HEK293 (cell line): ENCODE data around the gene TAAR9.

ENCODE experiments used
- GFI1B ChIP-seq: fragments of 450-650 bp; formaldehyde crosslinking; IDR thresholded peaks from 2 replicates; pipeline ENCODE4 v1.5.1; 2016; ENCODE audit warnings: missing biosample characterization, missing genetic modification characterization
- HOXD13 ChIP-seq: sonication (generic); formaldehyde crosslinking; IDR thresholded peaks from 2 replicates; pipeline ENCODE4 v1.8.0; 2022; ENCODE audit warnings: missing genetic modification reagents, borderline replicate concordance
- KLF8 ChIP-seq: fragments of 450-650 bp; formaldehyde crosslinking; IDR thresholded peaks from 2 replicates; pipeline ENCODE4 v1.5.1; 2016; ENCODE audit warnings: missing biosample characterization, missing genetic modification characterization
- MYNN ChIP-seq: fragments of 450-650 bp; formaldehyde crosslinking; IDR thresholded peaks from 2 replicates; pipeline ENCODE4 v1.5.1; 2016; ENCODE audit warnings: missing biosample characterization, missing genetic modification characterization, borderline replicate concordance
- ZNF24 ChIP-seq: fragments of 450-650 bp; formaldehyde crosslinking; IDR thresholded peaks from 2 replicates; pipeline ENCODE4 v1.5.1; 2016; ENCODE audit warnings: missing biosample characterization, missing genetic modification characterization
- ZNF248 ChIP-seq: fragments of 450-650 bp; formaldehyde crosslinking; IDR thresholded peaks from 2 replicates; pipeline ENCODE4 v1.5.1; 2017; ENCODE audit warnings: missing biosample characterization, missing genetic modification characterization
- ZNF555 ChIP-seq: fragments of 450-650 bp; formaldehyde crosslinking; conservative IDR thresholded peaks from 2 replicates; pipeline ENCODE4 v1.5.1; 2017; ENCODE audit warnings: missing biosample characterization, mild to moderate bottlenecking, missing genetic modification characterization, inconsistent platforms
- ZNF785 ChIP-seq: fragments of 450-650 bp; formaldehyde crosslinking; IDR thresholded peaks from 2 replicates; pipeline ENCODE4 v1.5.1; 2016; ENCODE audit warnings: missing biosample characterization, missing genetic modification characterization
- TF ChIP-seq, protein P1 (sequence below): fragments of 450-650 bp; formaldehyde crosslinking; IDR thresholded peaks from 2 replicates; pipeline ENCODE4 v1.5.1; 2016; ENCODE audit warnings: missing biosample characterization, missing genetic modification characterization
- TF ChIP-seq, protein P2 (sequence below): fragments of 450-650 bp; formaldehyde crosslinking; IDR thresholded peaks from 2 replicates; pipeline ENCODE4 v1.5.1; 2016; ENCODE audit warnings: missing biosample characterization, missing genetic modification characterization
- TF ChIP-seq, protein P3 (sequence below): fragments of 450-650 bp; formaldehyde crosslinking; optimal IDR thresholded peaks from 2 replicates; pipeline ENCODE3; 2016; ENCODE audit warnings: missing biosample characterization, mild to moderate bottlenecking, missing genetic modification characterization
- TF ChIP-seq, protein P4 (sequence below): fragments of 450-650 bp; formaldehyde crosslinking; IDR thresholded peaks from 2 replicates; pipeline ENCODE4 v1.5.1; 2016; ENCODE audit warnings: missing biosample characterization, missing genetic modification characterization
- TF ChIP-seq, protein P5 (sequence below): fragments of 450-650 bp; formaldehyde crosslinking; IDR thresholded peaks from 2 replicates; pipeline ENCODE4 v1.5.1; 2016; ENCODE audit warnings: missing biosample characterization, missing genetic modification characterization, low read depth
- TF ChIP-seq, protein P6 (sequence below): fragments of 450-650 bp; formaldehyde crosslinking; IDR thresholded peaks from 2 replicates; pipeline ENCODE4 v1.5.1; 2016; ENCODE audit warnings: missing biosample characterization, missing genetic modification characterization

DNA sequence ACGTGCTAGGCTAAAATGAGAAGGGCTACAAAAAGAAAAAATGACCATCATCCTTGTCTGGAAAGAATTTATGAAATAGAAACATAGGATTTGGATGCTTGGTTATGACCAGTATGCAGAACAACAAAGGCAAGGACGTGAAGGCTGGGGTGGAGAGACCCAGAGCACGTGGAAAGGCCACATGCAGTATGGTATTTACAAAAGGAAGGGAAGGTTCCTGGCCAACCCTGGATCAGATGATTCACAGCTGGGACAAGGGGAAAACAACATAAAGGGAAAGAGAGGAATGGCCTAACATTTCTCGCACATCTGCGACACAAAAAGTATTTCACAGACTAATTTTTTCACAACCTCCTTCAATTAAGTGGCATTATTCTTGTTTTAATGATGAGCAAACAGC lies 33.3 kb upstream of the TAAR9 start:
- TF ChIP-seq, protein P1, sequence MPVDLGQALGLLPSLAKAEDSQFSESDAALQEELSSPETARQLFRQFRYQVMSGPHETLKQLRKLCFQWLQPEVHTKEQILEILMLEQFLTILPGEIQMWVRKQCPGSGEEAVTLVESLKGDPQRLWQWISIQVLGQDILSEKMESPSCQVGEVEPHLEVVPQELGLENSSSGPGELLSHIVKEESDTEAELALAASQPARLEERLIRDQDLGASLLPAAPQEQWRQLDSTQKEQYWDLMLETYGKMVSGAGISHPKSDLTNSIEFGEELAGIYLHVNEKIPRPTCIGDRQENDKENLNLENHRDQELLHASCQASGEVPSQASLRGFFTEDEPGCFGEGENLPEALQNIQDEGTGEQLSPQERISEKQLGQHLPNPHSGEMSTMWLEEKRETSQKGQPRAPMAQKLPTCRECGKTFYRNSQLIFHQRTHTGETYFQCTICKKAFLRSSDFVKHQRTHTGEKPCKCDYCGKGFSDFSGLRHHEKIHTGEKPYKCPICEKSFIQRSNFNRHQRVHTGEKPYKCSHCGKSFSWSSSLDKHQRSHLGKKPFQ = no peak
- TF ChIP-seq, protein P2, sequence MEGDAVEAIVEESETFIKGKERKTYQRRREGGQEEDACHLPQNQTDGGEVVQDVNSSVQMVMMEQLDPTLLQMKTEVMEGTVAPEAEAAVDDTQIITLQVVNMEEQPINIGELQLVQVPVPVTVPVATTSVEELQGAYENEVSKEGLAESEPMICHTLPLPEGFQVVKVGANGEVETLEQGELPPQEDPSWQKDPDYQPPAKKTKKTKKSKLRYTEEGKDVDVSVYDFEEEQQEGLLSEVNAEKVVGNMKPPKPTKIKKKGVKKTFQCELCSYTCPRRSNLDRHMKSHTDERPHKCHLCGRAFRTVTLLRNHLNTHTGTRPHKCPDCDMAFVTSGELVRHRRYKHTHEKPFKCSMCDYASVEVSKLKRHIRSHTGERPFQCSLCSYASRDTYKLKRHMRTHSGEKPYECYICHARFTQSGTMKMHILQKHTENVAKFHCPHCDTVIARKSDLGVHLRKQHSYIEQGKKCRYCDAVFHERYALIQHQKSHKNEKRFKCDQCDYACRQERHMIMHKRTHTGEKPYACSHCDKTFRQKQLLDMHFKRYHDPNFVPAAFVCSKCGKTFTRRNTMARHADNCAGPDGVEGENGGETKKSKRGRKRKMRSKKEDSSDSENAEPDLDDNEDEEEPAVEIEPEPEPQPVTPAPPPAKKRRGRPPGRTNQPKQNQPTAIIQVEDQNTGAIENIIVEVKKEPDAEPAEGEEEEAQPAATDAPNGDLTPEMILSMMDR (tag by site-specific recombination) = no peak
- TF ChIP-seq ZNF24 (tag by site-specific recombination) = no peak
- TF ChIP-seq, protein P3, sequence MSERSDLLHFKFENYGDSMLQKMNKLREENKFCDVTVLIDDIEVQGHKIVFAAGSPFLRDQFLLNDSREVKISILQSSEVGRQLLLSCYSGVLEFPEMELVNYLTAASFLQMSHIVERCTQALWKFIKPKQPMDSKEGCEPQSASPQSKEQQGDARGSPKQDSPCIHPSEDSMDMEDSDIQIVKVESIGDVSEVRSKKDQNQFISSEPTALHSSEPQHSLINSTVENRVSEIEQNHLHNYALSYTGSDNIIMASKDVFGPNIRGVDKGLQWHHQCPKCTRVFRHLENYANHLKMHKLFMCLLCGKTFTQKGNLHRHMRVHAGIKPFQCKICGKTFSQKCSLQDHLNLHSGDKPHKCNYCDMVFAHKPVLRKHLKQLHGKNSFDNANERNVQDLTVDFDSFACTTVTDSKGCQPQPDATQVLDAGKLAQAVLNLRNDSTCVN (tag by site-specific recombination) = no peak
- TF ChIP-seq KLF8 = no peak
- TF ChIP-seq, protein P4, sequence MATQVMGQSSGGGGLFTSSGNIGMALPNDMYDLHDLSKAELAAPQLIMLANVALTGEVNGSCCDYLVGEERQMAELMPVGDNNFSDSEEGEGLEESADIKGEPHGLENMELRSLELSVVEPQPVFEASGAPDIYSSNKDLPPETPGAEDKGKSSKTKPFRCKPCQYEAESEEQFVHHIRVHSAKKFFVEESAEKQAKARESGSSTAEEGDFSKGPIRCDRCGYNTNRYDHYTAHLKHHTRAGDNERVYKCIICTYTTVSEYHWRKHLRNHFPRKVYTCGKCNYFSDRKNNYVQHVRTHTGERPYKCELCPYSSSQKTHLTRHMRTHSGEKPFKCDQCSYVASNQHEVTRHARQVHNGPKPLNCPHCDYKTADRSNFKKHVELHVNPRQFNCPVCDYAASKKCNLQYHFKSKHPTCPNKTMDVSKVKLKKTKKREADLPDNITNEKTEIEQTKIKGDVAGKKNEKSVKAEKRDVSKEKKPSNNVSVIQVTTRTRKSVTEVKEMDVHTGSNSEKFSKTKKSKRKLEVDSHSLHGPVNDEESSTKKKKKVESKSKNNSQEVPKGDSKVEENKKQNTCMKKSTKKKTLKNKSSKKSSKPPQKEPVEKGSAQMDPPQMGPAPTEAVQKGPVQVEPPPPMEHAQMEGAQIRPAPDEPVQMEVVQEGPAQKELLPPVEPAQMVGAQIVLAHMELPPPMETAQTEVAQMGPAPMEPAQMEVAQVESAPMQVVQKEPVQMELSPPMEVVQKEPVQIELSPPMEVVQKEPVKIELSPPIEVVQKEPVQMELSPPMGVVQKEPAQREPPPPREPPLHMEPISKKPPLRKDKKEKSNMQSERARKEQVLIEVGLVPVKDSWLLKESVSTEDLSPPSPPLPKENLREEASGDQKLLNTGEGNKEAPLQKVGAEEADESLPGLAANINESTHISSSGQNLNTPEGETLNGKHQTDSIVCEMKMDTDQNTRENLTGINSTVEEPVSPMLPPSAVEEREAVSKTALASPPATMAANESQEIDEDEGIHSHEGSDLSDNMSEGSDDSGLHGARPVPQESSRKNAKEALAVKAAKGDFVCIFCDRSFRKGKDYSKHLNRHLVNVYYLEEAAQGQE (tag by site-specific recombination) = no peak
- TF ChIP-seq ZNF785 (tag by site-specific recombination) = no peak
- TF ChIP-seq HOXD13 (CRISPR knock-in tag) = no peak
- TF ChIP-seq GFI1B (tag by site-specific recombination) = no peak
- TF ChIP-seq, protein P5, sequence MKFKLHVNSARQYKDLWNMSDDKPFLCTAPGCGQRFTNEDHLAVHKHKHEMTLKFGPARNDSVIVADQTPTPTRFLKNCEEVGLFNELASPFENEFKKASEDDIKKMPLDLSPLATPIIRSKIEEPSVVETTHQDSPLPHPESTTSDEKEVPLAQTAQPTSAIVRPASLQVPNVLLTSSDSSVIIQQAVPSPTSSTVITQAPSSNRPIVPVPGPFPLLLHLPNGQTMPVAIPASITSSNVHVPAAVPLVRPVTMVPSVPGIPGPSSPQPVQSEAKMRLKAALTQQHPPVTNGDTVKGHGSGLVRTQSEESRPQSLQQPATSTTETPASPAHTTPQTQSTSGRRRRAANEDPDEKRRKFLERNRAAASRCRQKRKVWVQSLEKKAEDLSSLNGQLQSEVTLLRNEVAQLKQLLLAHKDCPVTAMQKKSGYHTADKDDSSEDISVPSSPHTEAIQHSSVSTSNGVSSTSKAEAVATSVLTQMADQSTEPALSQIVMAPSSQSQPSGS (tag by site-specific recombination) = no peak
- TF ChIP-seq, protein P6, sequence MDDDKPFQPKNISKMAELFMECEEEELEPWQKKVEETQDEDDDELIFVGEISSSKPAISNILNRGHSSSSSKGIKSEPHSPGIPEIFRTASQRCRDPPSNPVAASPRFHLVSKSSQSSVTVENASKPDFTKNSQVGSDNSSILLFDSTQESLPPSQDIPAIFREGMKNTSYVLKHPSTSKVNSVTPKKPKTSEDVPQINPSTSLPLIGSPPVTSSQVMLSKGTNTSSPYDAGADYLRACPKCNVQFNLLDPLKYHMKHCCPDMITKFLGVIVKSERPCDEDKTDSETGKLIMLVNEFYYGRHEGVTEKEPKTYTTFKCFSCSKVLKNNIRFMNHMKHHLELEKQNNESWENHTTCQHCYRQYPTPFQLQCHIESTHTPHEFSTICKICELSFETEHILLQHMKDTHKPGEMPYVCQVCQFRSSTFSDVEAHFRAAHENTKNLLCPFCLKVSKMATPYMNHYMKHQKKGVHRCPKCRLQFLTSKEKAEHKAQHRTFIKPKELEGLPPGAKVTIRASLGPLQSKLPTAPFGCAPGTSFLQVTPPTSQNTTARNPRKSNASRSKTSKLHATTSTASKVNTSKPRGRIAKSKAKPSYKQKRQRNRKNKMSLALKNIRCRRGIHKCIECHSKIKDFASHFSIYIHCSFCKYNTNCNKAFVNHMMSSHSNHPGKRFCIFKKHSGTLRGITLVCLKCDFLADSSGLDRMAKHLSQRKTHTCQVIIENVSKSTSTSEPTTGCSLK (tag by site-specific recombination) = no peak
- TF ChIP-seq ZNF555 (tag by site-specific recombination) = no peak
- TF ChIP-seq ZNF248 (tag by site-specific recombination) = no peak
- no peak for TF ChIP-seq MYNN (tag by site-specific recombination)
